ENCODE results near the gene ELOB.
A peak's percentile ranks its signal among the peaks of the same experiment; 100 is the strongest.

The ELOB gene

GRCh38 chr16:2766430-2767139 is 10.5 kb downstream of the ELOB start:
- no peak for DNase-seq

GRCh38 chr16:2765462-2766404 is 11.3 kb downstream of the ELOB start:
- DNase-seq, result peak in 1 of 3 experiments; percentile 36

- DNase-seq, result no peak
Measured at GRCh38 chr16:2764718-2765117, 12.4 kb downstream of the ELOB start.

GRCh38 chr16:2763173-2763572 is 13.9 kb downstream of the ELOB start:
- peak in 1 of 3 experiments; percentile 24 for DNase-seq

GRCh38 chr16:2762711-2763110 is 14.4 kb downstream of the ELOB start:
- DNase-seq, result no peak

GRCh38 chr16:2761886-2762583 is 15.0 kb downstream of the ELOB start:
- no peak for DNase-seq

GRCh38 chr16:2761472-2761871 is 15.6 kb downstream of the ELOB start:
- DNase-seq, result no peak

- DNase-seq, result no peak
Measured at GRCh38 chr16:2757344-2757743, 19.7 kb downstream of the ELOB start.

GRCh38 chr16:2756288-2757015 is 20.6 kb downstream of the ELOB start:
- no peak for DNase-seq

GRCh38 chr16:2755158-2755557 is 21.9 kb downstream of the ELOB start:
- no peak for DNase-seq

- DNase-seq, result no peak
Measured at GRCh38 chr16:2753733-2754020, 23.4 kb downstream of the ELOB start.

GRCh38 chr16:2752850-2753732 is 24.0 kb downstream of the ELOB start:
- peak; percentile 91 to 93 (median 93) for DNase-seq

GRCh38 chr16:2752035-2752849 is 24.8 kb downstream of the ELOB start, which contains the start of gene SRRM2:
TSS of gene SRRM2 (plus strand) at chr16:2752638. CDS start at chr16:2756365, 3,727 bp downstream.
- DNase-seq, result peak; percentile 98 to 99 (median 99)

- DNase-seq, result peak in 1 of 3 experiments; percentile 68
Measured at GRCh38 chr16:2751577-2752034, 25.5 kb downstream of the ELOB start.

- DNase-seq, result no peak
Measured at GRCh38 chr16:2749936-2750335, 27.1 kb downstream of the ELOB start.

GRCh38 chr16:2749476-2749875 is 27.6 kb downstream of the ELOB start:
- no peak for DNase-seq

GRCh38 chr16:2748757-2749455 is 28.2 kb downstream of the ELOB start:
- peak in 1 of 3 experiments; percentile 53 for DNase-seq

- DNase-seq, result no peak
Measured at GRCh38 chr16:2745961-2746360, 31.1 kb downstream of the ELOB start.

GRCh38 chr16:2745116-2745890 is 31.8 kb downstream of the ELOB start:
- no peak for DNase-seq
